Astrocyte (in vitro differentiated cells and primary cell): ENCODE data around the gene NIT1.

Source experiments
- EZH2 ChIP-seq: IDR thresholded peaks from 2 replicates; pipeline ENCODE4 v1.6.1; 2012; ENCODE audit warnings: mild to moderate bottlenecking, low read length, inconsistent platforms; ENCODE audit not compliant: insufficient read depth
- TF ChIP-seq, protein P1 (sequence below): IDR thresholded peaks from 2 replicates; pipeline ENCODE4 v1.5.1; 2011; ENCODE audit warnings: low read depth, mild to moderate bottlenecking, inconsistent platforms, low read length, moderate library complexity; ENCODE audit not compliant: insufficient read depth

DNA sequence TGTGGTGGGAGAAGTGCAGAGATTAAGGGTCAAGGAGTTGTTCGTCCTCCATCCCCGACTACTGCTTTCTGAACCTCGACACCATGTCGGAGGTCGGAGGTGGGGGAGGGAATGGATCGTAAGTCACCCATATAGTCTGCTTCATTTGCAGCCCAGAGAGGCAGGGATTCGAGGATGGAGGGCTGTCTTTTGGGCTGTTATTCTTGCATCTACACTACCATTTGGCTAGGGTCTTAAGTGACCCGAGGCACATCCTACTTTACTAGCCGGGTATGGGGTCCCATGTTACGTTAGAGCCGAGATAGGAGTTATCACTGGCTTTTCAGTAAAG lies 42.0 kb downstream of the NIT1 start:
- TF ChIP-seq EZH2: no peak
- TF ChIP-seq, protein P1, sequence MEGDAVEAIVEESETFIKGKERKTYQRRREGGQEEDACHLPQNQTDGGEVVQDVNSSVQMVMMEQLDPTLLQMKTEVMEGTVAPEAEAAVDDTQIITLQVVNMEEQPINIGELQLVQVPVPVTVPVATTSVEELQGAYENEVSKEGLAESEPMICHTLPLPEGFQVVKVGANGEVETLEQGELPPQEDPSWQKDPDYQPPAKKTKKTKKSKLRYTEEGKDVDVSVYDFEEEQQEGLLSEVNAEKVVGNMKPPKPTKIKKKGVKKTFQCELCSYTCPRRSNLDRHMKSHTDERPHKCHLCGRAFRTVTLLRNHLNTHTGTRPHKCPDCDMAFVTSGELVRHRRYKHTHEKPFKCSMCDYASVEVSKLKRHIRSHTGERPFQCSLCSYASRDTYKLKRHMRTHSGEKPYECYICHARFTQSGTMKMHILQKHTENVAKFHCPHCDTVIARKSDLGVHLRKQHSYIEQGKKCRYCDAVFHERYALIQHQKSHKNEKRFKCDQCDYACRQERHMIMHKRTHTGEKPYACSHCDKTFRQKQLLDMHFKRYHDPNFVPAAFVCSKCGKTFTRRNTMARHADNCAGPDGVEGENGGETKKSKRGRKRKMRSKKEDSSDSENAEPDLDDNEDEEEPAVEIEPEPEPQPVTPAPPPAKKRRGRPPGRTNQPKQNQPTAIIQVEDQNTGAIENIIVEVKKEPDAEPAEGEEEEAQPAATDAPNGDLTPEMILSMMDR: no peak
